GM13976 (cell line): ENCODE results near the gene TNIP1.

ENCODE experiments used
- DNase-seq: peaks from one replicate; pipeline ENCODE4 v3.0.0; 2012; ENCODE audit warnings: low spot score
- in situ Hi-C: fragments of 300-500 bp; cut with MboI; formaldehyde crosslinking; loops from one replicate; pipeline ENCODE4 v1.12.0; 2022; ENCODE audit warnings: low sequenced_read_pairs, mixed read lengths, inconsistent platforms; ENCODE audit not compliant: unreplicated experiment
- TF ChIP-seq, protein P1 (sequence below): IDR thresholded peaks from 2 replicates; pipeline ENCODE4 v1.5.1; 2012; ENCODE audit warnings: borderline replicate concordance, mild to moderate bottlenecking; ENCODE audit not compliant: insufficient read depth; ENCODE audit errors: extremely low read depth, missing control alignments, control extremely low read depth

TNIP1 gene

GRCh38 chr5:151086905-151087360 lies 6.1 kb upstream of the TNIP1 start:
- DNase-seq: peak; percentile 83
- TF ChIP-seq, protein P1, sequence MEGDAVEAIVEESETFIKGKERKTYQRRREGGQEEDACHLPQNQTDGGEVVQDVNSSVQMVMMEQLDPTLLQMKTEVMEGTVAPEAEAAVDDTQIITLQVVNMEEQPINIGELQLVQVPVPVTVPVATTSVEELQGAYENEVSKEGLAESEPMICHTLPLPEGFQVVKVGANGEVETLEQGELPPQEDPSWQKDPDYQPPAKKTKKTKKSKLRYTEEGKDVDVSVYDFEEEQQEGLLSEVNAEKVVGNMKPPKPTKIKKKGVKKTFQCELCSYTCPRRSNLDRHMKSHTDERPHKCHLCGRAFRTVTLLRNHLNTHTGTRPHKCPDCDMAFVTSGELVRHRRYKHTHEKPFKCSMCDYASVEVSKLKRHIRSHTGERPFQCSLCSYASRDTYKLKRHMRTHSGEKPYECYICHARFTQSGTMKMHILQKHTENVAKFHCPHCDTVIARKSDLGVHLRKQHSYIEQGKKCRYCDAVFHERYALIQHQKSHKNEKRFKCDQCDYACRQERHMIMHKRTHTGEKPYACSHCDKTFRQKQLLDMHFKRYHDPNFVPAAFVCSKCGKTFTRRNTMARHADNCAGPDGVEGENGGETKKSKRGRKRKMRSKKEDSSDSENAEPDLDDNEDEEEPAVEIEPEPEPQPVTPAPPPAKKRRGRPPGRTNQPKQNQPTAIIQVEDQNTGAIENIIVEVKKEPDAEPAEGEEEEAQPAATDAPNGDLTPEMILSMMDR: no peak
- in situ Hi-C loops: no loop called here

- in situ Hi-C loops: no loop called here
- TF ChIP-seq, protein P1: no peak
- no peak for DNase-seq
Measured at GRCh38 chr5:151086192-151086869, 5.5 kb upstream of the TNIP1 start.

DNA sequence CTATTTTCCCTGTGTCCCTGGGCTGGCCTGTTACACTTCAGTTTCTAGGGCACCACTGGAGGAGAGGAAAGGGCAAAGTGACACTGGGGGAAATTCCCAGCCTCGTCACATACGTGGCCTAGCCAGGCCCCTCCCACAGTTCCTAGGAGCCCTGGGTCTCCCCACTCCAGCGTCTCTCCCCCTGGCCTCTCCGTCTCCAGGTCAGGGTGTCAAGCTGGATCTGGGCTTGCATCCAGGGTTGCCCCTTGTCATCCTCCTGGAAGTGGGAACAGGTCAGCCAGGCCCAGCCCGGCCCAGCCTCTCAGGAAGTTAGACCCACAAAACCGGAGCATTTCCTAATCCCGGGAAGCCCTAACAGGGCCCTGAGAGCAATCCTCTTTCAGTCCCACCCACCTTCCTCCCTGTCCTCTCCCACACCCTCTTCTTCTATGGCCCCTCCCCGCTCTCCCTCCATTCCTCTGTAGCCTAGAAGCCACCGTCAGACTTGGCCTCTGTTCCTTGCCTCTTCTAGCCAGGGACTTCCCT lies 4.7 kb upstream of the TNIP1 start:
- in situ Hi-C loops: no loop called here
- TF ChIP-seq, protein P1: no peak
- DNase-seq: no peak

DNA sequence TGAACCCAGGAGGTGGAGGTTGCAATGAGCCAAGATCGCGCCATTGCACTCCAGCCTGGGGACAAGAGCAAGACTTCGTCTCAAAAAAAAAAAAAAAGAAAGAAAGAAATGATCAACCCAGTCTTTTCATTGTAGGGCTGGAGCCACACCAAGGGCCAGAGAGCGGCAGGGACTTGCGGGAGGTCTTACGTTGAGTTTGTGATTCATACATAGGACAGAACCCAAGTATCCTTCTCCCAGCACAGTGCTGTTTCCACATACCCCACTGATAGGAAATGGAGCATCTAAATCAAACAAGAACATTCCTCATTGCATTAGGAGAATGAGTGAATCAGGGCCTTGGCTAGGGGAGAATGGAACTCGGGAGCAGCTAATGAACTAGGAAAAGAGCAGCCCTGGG lies 3.5 kb upstream of the TNIP1 start:
- no peak for DNase-seq
- TF ChIP-seq, protein P1: no peak
- in situ Hi-C loops: no loop called here

DNA sequence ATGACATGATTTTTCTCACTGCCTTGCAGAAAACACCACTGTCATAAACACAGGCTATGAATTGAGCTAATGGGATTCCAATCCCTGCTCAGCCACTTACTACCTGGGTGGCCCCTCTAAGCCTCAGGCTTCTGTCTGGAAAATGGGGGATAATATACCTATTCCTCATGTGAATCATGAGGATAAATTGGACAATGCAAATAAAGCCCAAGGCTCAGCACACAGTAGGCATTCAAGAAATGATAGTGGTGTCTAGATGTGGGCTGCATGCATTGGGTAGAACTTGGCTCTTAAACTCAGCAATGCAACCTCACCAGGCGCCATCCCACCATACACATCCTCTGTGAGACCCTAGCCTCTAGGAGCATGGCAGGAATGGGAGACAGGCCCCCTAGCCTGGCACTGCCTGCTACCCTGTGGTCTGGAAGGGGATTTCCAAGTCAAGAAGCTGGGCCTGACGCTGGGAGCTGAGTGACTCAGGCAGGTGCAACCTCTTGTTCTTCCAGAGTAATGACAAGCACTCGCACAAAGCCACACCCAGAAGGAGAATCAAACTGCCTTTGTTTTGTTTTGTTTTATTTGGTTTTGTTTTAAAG lies 2.3 kb upstream of the TNIP1 start:
- DNase-seq: no peak
- TF ChIP-seq, protein P1: no peak
- in situ Hi-C loops: no loop called here

DNA sequence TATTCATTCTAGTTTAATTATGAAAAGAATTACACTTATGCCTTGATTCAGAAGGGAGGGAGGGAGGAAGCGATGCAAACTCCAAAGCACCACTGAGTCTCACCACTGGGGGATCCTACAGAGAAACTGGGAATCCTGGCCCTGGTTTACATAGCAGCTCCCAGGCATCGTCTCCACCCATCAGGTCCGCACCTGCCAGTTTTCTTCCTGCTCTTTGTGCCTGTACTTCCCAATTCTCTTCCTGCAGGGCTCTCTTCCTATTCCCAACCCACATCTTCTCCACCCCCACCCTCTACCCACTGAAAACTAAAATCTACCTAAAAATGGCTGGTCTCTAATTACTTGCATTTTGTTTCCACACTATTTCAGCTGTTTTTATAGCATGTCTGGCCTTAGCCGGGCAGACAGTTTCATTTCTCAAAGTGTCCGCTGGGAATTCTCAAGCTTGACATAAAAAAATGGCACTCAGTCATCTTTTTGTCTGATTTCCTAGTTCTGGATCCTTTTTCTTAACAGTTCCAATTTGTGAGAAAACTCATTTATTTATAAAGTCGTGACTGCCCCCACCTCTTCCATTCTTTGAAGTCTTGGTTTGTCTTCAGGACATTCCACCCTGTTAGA lies 1.6 kb upstream of the TNIP1 start:
- DNase-seq: no peak
- in situ Hi-C loops: no loop called here

More for the DNA sequence above, 1.6 kb upstream of the TNIP1 start:
- TF ChIP-seq, protein P1: no peak
